Coronary artery (tissue), 2 donors: ENCODE results near the gene ADAMTS9.

Experiments
- DNase-seq: peaks from one replicate; pipeline ENCODE4 v3.0.0-alpha.2; 2017; ENCODE audit warnings: low spot score
- H3K27ac ChIP-seq, 2 donors: fragments of 200-600 bp; sonication (generic); one replicate each; pipeline ENCODE4 v1.5.1; 2016 to 2019
- H3K4me3 ChIP-seq: fragments of 200-600 bp; sonication (generic); 2 replicates; pipeline ENCODE4 v1.5.1; 2016; ENCODE audit warnings: mild to moderate bottlenecking, moderate library complexity
- TF ChIP-seq, protein P1 (sequence below): fragments of 200-600 bp; sonication (generic); IDR thresholded peaks from one replicate; pipeline ENCODE4 v1.5.1; 2019; ENCODE audit warnings: antibody characterized with exemption

The ADAMTS9 gene

GRCh38 chr3:64530434-64531049, 157.3 kb downstream of the ADAMTS9 start:
- no peak for DNase-seq
- peak overlapping the region in 1 of 2 donors; percentile 21 for H3K27ac ChIP-seq
- TF ChIP-seq, protein P1, sequence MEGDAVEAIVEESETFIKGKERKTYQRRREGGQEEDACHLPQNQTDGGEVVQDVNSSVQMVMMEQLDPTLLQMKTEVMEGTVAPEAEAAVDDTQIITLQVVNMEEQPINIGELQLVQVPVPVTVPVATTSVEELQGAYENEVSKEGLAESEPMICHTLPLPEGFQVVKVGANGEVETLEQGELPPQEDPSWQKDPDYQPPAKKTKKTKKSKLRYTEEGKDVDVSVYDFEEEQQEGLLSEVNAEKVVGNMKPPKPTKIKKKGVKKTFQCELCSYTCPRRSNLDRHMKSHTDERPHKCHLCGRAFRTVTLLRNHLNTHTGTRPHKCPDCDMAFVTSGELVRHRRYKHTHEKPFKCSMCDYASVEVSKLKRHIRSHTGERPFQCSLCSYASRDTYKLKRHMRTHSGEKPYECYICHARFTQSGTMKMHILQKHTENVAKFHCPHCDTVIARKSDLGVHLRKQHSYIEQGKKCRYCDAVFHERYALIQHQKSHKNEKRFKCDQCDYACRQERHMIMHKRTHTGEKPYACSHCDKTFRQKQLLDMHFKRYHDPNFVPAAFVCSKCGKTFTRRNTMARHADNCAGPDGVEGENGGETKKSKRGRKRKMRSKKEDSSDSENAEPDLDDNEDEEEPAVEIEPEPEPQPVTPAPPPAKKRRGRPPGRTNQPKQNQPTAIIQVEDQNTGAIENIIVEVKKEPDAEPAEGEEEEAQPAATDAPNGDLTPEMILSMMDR = peak; percentile 51
- no peak overlapping the region for H3K4me3 ChIP-seq

DNA sequence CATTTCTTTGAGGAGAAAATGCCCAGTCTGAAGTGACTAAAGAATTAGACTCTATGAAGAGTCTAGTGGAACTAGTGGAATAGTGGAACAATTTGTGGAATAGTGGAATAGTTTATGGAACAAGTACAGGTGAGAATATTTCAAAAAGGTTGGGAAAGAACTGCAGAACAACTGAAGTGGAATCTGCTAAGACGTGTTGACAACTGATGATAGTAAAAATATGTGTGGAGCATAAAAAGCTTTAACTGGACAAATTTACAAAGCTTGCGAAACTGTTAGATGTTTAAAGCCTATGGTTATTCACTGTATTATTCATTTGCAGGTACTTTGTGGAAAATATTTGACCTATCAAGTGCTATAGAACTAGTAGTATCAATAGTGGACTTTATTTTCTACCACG, 164.5 kb downstream of the ADAMTS9 start:
- no peak overlapping the region for H3K27ac ChIP-seq
- DNase-seq = no peak
- no peak overlapping the region for H3K4me3 ChIP-seq
- TF ChIP-seq, protein P1 = no peak

DNA sequence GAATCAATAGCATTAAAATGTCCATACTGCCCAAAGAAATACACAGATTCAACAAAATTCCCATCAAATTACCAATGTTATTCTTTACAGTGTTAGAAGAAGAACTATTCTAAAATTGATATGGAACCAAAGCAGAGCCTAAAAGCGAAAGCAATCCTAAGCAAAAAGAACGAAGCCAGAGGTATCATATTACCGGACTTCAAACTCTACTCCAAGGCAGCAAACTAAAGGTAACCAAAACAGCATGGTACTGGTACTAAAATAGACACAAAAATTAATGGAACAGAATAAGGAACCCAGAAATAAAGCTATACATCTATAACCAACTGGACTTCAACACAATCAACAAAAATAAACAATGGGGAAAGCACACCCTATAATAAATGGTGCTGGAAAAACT, 167.5 kb downstream of the ADAMTS9 start:
- no peak for DNase-seq
- Histone ChIP-seq H3K4me3 (no peak overlapping the region), H3K27ac (no peak overlapping the region)
- TF ChIP-seq, protein P1 = no peak

DNA sequence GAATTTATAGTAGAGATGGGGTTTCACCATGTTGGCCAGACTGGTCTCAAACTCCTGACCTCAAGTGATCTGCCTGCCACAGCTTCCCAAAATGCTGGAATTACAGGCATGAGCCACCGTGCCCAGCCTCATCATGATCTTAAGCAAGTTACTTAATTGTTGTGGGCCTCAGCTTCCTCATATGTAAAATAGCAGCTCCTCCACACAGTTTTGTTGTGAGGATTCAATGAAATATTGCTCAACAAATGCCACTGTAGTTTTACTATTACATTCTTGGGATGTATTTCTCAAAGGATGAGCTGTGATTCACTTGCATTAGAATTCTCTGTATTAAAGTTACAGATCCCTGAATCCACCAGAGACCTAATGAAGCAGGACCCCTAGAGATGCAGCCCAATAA, 168.8 kb downstream of the ADAMTS9 start:
- no peak overlapping the region for H3K4me3 ChIP-seq
- H3K27ac ChIP-seq = no peak overlapping the region
- no peak for DNase-seq
- TF ChIP-seq, protein P1 = no peak

DNA sequence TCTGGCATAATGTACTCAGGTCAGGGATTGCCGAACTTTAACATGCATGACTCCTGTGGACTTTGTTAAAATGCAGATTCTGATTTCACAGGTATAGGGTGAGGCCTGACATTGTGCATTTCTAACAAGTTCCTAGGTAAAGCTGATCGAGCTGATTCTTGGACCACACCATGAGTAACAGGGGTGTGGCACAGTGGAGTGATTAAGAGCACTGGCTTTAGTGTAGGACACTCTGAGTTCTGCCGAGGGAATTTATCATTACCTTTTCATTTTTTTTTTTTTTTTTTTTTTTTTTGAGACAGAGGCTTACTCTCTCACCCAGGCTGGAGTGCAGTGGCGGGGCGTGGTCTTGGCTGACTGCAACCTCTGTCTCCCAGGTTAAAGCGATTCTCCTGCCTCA, 169.3 kb downstream of the ADAMTS9 start:
- DNase-seq = no peak
- TF ChIP-seq, protein P1 = no peak
- Histone ChIP-seq H3K27ac (no peak overlapping the region), H3K4me3 (no peak overlapping the region)

- Histone ChIP-seq H3K27ac (no peak overlapping the region), H3K4me3 (no peak overlapping the region)
- TF ChIP-seq, protein P1 = no peak
- no peak for DNase-seq
These were observed 172.9 kb downstream of the ADAMTS9 start for GRCh38 chr3:64514889-64515288.

DNA sequence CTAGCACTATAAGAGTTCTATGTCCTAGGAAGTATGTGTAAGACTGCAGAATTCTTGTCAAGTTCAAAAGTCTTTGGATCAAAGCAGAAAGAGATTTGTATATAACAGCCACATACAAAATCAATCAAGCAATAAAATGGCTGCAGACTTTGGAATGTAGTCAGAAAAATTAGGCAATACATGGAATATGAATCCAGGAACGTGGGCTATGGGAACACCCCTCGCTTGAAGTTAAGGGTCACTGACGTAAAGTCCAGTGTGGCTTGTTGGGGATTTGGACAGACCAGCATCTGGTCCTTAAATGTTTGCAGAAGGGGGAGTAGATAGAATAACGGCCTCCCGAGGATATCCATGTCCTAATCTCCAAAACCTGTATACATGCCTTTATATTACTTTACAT, 178.6 kb downstream of the ADAMTS9 start:
- no peak overlapping the region for H3K4me3 ChIP-seq
- TF ChIP-seq, protein P1 = no peak
- no peak overlapping the region for H3K27ac ChIP-seq
- DNase-seq = no peak
